GM12874 (cell line): Measurements from ENCODE around the gene CACNA2D3.

Source experiments
- CTCF ChIP-seq: IDR thresholded peaks from 2 replicates; pipeline ENCODE4 v1.5.1; 2011; ENCODE audit warnings: low read depth, mild to moderate bottlenecking, control low read depth, low read length, moderate library complexity; ENCODE audit not compliant: insufficient read depth

CACNA2D3 gene

GRCh38 chr3:54863786-54864185 is 741.4 kb downstream of the CACNA2D3 start:
- no peak for TF ChIP-seq CTCF

GRCh38 chr3:54865316-54865715 is 743.0 kb downstream of the CACNA2D3 start:
- no peak for TF ChIP-seq CTCF

- no peak for TF ChIP-seq CTCF
These were observed 743.9 kb downstream of the CACNA2D3 start for GRCh38 chr3:54866251-54866650.

GRCh38 chr3:54870423-54870822 is 748.1 kb downstream of the CACNA2D3 start:
- no peak for TF ChIP-seq CTCF

GRCh38 chr3:54871867-54872266 is 749.5 kb downstream of the CACNA2D3 start:
- no peak for TF ChIP-seq CTCF

GRCh38 chr3:54873059-54874010 is 751.0 kb downstream of the CACNA2D3 start:
- no peak for TF ChIP-seq CTCF

- TF ChIP-seq CTCF = no peak
These were observed 752.6 kb downstream of the CACNA2D3 start for GRCh38 chr3:54874816-54875556.
